Globus pallidus (tissue), 1 donor: ENCODE results near the gene SLC38A1.
"Not testable (repeated sequence)": the region's sequence is repeated elsewhere in the genome, so short reads cannot be mapped to it uniquely, and the experiment has no call there.

Source experiments
- DNase-seq: peaks from one replicate; pipeline ENCODE4 v3.0.0-alpha.2; 2015; ENCODE audit warnings: low spot score

The SLC38A1 gene

DNA sequence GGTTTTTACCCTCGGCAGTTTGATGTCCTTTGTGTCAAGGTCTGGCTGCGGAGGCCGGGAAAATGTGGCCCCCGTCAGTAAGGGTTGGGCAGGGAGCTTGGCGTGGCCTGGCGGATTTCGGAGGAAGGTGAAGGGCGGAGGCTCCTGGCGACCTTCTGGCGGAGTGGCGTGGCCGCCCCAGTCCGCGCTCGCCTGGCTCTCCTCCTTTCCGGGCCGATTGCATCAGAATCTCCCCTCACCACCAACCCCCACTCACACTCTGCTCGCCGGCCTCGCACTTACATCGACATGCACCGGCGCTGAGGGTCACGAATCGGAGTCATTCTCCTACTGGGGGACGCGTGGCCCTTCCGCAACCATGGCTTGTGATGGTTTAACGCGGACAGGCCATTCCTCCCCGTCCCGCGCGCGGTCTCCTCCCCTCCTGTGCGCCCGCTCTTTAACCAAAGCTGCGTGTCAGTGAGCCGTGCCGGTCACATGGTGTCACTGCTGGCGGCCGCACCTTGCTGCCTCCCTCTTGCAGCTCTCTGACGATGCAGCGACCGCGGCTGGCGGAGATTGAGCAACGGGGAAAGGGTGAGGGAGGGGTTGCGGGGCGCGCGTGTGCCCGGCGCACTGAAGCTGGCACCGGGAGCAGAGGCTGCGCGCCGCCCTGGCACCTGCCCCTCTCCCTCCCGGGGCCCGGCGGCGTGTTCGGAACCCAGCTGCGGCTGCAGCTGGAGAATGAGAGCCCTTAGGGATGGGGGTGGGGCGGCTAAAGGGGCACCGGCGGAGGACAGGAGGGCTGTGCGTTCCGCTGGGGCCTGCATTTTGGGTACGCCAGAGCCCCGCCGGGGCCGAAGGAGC is at the start of gene SLC38A1:
Gene SLC38A1, minus strand, starts transcription at position 461 of the 846 bp plus-strand sequence. CDS start 29,243 bp downstream, outside the sequence.
- DNase-seq = peak; percentile 73

DNA sequence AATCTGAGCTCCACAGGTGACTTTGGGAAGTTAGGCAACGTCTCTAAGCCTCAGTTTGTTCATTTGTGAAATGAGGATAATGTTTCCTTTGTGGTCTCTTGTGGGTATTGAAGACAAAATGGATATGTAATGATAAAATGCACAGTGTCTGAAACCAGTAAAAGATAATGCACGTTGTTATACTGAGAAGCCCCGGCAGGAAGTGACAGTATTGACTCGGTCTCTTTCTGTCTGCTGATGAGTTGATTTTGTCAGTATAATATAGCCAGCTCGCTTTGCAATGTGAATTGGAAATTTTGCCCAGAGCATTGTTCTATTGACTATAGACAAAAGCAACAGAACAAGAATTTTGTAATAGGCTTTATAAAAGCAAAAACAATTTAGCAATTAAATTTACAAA is 49.2 kb upstream of the SLC38A1 start:
- no peak for DNase-seq

GRCh38 chr12:46304070-46304469 is 35.2 kb upstream of the SLC38A1 start:
- no peak for DNase-seq

- DNase-seq = peak; percentile 55
These were observed 34.3 kb upstream of the SLC38A1 start for GRCh38 chr12:46303039-46303666.

- no peak for DNase-seq
These were observed 32.1 kb upstream of the SLC38A1 start for GRCh38 chr12:46300910-46301309.

GRCh38 chr12:46299851-46300250 is 31.0 kb upstream of the SLC38A1 start:
- DNase-seq = no peak

DNA sequence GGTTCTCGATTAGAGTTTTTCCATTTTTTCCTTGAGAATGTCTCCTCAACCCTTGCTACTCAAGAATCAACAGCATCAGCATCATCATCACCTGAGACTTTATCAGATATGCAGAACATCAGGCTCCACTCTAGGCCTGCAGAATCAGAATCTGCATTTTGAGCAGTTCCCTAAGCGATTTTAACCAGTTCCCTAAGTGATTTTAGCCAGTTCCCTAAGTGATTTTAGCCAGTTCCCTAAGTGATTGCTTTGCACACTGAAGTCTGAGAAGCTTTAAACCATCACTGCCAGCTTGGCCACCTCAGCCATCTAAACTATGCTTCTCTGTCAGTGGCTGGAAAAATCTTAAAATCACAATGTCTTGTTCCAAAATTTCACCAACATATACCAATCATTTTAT is 29.4 kb upstream of the SLC38A1 start:
- DNase-seq = no peak

- no peak for DNase-seq
These were observed 28.0 kb upstream of the SLC38A1 start for GRCh38 chr12:46296822-46297221.

DNA sequence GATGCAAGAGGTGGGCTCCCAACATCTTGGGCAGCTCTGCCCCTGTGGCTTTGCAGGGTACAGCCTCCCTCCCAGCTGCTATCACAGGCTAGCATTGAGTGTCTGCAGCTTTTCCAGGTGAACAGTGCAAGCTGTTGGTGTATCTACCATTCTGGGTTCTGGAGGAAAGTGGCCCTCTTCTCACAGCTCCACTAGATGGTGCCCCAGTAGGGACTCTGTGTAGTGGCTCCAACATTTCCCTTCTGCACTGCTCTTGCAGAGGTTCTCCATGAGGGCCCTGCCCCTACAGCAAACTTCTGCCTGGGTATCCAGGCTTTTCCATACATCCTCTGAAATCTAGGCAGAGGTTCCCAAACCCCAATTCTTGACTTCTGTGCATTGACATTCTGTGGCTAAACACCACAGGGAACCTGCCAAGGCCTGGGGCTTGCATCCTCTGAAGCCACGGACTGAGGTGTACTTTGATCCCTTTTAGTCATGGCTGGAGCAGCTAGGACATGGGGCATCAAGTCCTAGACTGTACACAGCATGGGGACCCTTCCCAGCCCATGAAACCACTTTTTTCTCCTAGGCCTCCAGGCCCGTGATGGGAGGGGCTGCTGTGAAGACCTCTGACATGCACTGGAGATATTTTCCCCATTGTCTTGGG is 24.0 kb upstream of the SLC38A1 start:
- DNase-seq = no peak

- DNase-seq = not testable (repeated sequence)
These were observed 23.1 kb upstream of the SLC38A1 start for GRCh38 chr12:46291953-46292352.

DNA sequence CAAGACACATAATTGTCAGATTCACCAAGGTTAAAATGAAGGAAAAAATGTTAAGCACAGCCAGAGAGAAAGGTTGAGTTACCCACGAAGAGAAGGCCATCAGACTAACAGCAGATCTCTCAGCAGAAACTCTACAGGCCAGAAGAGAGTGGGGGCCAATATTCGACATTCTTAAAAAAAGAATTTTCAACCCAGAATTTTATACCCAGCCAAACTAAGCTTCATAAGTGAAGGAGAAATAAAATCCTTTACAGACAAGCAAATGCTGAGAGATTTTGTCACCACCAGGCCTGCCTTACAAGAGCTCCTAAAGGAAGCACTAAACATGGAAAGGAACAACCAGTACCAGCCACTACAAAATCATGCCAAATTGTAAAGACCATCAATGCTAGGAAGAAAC is 16.3 kb upstream of the SLC38A1 start:
- not testable (repeated sequence) for DNase-seq

DNA sequence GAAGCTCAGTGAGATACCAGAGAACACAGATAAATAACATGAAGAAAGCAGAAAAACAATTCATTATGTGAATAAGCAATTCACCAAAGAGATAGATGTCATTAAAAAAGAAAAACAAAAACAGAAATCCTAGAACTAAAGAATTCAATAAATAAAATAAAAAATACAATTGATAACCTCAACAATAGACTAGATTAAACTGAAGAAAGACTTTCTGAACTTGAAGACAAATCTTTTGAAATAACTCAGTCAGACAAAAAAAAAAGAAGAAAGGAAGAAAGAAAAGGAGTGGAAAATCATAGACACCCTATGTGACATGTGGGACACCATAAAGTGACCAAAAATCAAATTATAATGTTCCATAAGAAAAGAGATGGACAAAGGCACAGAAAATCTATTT is 14.0 kb upstream of the SLC38A1 start:
- no peak for DNase-seq

- DNase-seq = no peak
These were observed 7.9 kb upstream of the SLC38A1 start for GRCh38 chr12:46276756-46277155.

GRCh38 chr12:46271863-46272262 is 3.0 kb upstream of the SLC38A1 start:
- DNase-seq = no peak

- no peak for DNase-seq
These were observed 792 bp upstream of the SLC38A1 start for GRCh38 chr12:46269429-46270241.

GRCh38 chr12:46267825-46268582 is 839 bp downstream of the SLC38A1 start:
- peak; percentile 17 for DNase-seq

DNA sequence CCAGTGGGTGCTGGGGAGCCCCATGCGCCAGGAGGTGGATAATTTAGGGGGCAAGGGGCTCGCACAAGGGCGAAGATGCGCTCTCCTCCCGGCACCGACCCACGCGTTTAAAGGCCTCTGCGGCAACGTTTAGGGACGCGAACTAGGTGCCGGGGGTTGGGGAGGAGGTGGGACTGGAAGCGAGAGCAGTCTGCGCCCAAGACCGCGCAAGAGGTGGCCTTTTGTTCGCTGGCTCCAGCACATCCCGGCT is 1.3 kb downstream of the SLC38A1 start:
- peak; percentile 19 for DNase-seq

- DNase-seq = peak; percentile 45
These were observed 1.8 kb downstream of the SLC38A1 start for GRCh38 chr12:46266869-46267574.

GRCh38 chr12:46266382-46266791 is 2.5 kb downstream of the SLC38A1 start:
- DNase-seq = no peak

- no peak for DNase-seq
These were observed 3.1 kb downstream of the SLC38A1 start for GRCh38 chr12:46265734-46266133.

DNA sequence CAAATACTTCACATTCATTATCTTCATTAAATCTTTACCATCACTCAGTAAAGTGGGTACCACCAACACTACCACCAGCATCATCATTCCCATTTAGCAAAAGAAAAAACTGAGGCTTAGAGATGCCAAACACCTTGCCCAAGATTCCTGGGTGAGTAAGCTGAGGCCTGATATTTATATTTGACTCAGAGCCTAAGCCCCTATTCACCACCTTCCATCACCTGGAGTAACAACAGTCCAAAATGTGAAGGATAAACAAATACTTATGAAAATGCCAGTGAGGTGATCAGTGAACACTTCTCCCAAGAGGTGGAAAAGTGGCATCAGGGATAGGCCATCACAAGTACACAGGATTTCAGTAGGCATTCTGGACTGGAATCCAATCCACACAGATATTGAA is 3.7 kb downstream of the SLC38A1 start:
- no peak for DNase-seq
